ENCODE results near the gene SULT1A2.
"Not testable (repeated sequence)": the region's sequence is repeated elsewhere in the genome, so short reads cannot be mapped to it uniquely, and the experiment has no call there.

The SULT1A2 gene

GRCh38 chr16:28608496-28608808 is 11.6 kb upstream of the SULT1A2 start:
- H3K27ac ChIP-seq (ENCODE audit: low read depth, low read length); H3K36me3 ChIP-seq (ENCODE audit: insufficient read depth, low read length); H3K9me3 ChIP-seq (ENCODE audit: insufficient read depth, low read depth, low read length); H3K9ac ChIP-seq (ENCODE audit: low read depth, low read length); H3K27me3 ChIP-seq (ENCODE audit: insufficient read depth, low read length); H3K4me3 ChIP-seq (ENCODE audit: low read length): not testable (repeated sequence)
- 90% methylated on average over 4 of the region's 7 CpGs for WGBS
- H3K4me1 ChIP-seq (ENCODE audit: insufficient read depth, low read length), result peaks cover 16% of the 10 kb centered on the region; the same call in 1 of the 2 replicates

GRCh38 chr16:28607681-28608495 is 11.0 kb upstream of the SULT1A2 start:
- not testable (repeated sequence) for H3K4me3 ChIP-seq (ENCODE audit: low read length); H3K9me3 ChIP-seq (ENCODE audit: insufficient read depth, low read depth, low read length); H3K27ac ChIP-seq (ENCODE audit: low read depth, low read length); H3K36me3 ChIP-seq (ENCODE audit: insufficient read depth, low read length); H3K27me3 ChIP-seq (ENCODE audit: insufficient read depth, low read length); H3K9ac ChIP-seq (ENCODE audit: low read depth, low read length)
- H3K4me1 ChIP-seq (ENCODE audit: insufficient read depth, low read length), result peaks cover 16% of the 10 kb centered on the region; the same call in 1 of the 2 replicates
- 95% methylated on average over 9 of the region's 10 CpGs for WGBS

GRCh38 chr16:28607116-28607623 is 10.3 kb upstream of the SULT1A2 start:
- Histone ChIP-seq H3K9me3 (ENCODE audit: insufficient read depth, low read depth, low read length) (no peaks in the 10 kb centered on the region), H3K36me3 (ENCODE audit: insufficient read depth, low read length) (no peaks in the 10 kb centered on the region), H3K9ac (ENCODE audit: low read depth, low read length) (no peak overlapping the region), H3K4me1 (ENCODE audit: insufficient read depth, low read length) (peaks cover 16% of the 10 kb centered on the region; the same call in 1 of the 2 replicates), H3K4me3 (ENCODE audit: low read length) (no peak overlapping the region), H3K27me3 (ENCODE audit: insufficient read depth, low read length) (no peaks in the 10 kb centered on the region), H3K27ac (ENCODE audit: low read depth, low read length) (no peak overlapping the region)
- 92% methylated on average over 9 of the region's 9 CpGs for WGBS

- no peak overlapping the region for H3K9ac ChIP-seq (ENCODE audit: low read depth, low read length)
- H3K36me3 ChIP-seq (ENCODE audit: insufficient read depth, low read length), result no peaks in the 10 kb centered on the region
- no peaks in the 10 kb centered on the region for H3K9me3 ChIP-seq (ENCODE audit: insufficient read depth, low read depth, low read length)
- no peaks in the 10 kb centered on the region for H3K27me3 ChIP-seq (ENCODE audit: insufficient read depth, low read length)
- no peak overlapping the region for H3K4me3 ChIP-seq (ENCODE audit: low read length)
- peaks cover 16% of the 10 kb centered on the region; the same call in 1 of the 2 replicates for H3K4me1 ChIP-seq (ENCODE audit: insufficient read depth, low read length)
- WGBS, result 86% methylated on average over 14 of the region's 16 CpGs
- H3K27ac ChIP-seq (ENCODE audit: low read depth, low read length), result no peak overlapping the region
Observed at GRCh38 chr16:28606291-28607115, 9.7 kb upstream of the SULT1A2 start.

GRCh38 chr16:28604186-28604565 is 7.3 kb upstream of the SULT1A2 start:
- no peak overlapping the region for H3K27ac ChIP-seq (ENCODE audit: low read depth, low read length)
- peaks cover 2% of the 10 kb centered on the region; the same call in 1 of the 2 replicates for H3K4me1 ChIP-seq (ENCODE audit: insufficient read depth, low read length)
- H3K27me3 ChIP-seq (ENCODE audit: insufficient read depth, low read length), result no peaks in the 10 kb centered on the region
- WGBS, result 74% methylated on average over 7 of the region's 8 CpGs
- no peak overlapping the region for H3K4me3 ChIP-seq (ENCODE audit: low read length)
- no peak overlapping the region for H3K9ac ChIP-seq (ENCODE audit: low read depth, low read length)
- H3K9me3 ChIP-seq (ENCODE audit: insufficient read depth, low read depth, low read length), result no peaks in the 10 kb centered on the region
- H3K36me3 ChIP-seq (ENCODE audit: insufficient read depth, low read length), result no peaks in the 10 kb centered on the region

GRCh38 chr16:28603381-28604185 is 6.7 kb upstream of the SULT1A2 start:
- Histone ChIP-seq H3K4me1 (ENCODE audit: insufficient read depth, low read length) (no peaks in the 10 kb centered on the region), H3K27me3 (ENCODE audit: insufficient read depth, low read length) (no peaks in the 10 kb centered on the region), H3K27ac (ENCODE audit: low read depth, low read length) (no peak overlapping the region), H3K4me3 (ENCODE audit: low read length) (no peak overlapping the region), H3K9ac (ENCODE audit: low read depth, low read length) (no peak overlapping the region), H3K9me3 (ENCODE audit: insufficient read depth, low read depth, low read length) (no peaks in the 10 kb centered on the region), H3K36me3 (ENCODE audit: insufficient read depth, low read length) (no peaks in the 10 kb centered on the region)
- whole genome bisulfite sequencing, result 92% methylated on average over 11 of the region's 11 CpGs

- Histone ChIP-seq H3K9me3 (ENCODE audit: insufficient read depth, low read depth, low read length) (no peaks in the 10 kb centered on the region), H3K27me3 (ENCODE audit: insufficient read depth, low read length) (no peaks in the 10 kb centered on the region), H3K27ac (ENCODE audit: low read depth, low read length) (no peak overlapping the region), H3K9ac (ENCODE audit: low read depth, low read length) (no peak overlapping the region), H3K4me1 (ENCODE audit: insufficient read depth, low read length) (peaks cover 6% of the 10 kb centered on the region), H3K36me3 (ENCODE audit: insufficient read depth, low read length) (no peaks in the 10 kb centered on the region), H3K4me3 (ENCODE audit: low read length) (no peak overlapping the region)
- 71% methylated on average over 5 of the region's 6 CpGs for WGBS
Observed at GRCh38 chr16:28602529-28602928, 5.7 kb upstream of the SULT1A2 start.

GRCh38 chr16:28602062-28602461 is 5.2 kb upstream of the SULT1A2 start:
- not testable (repeated sequence) for H3K27ac ChIP-seq (ENCODE audit: low read depth, low read length); H3K27me3 ChIP-seq (ENCODE audit: insufficient read depth, low read length); H3K36me3 ChIP-seq (ENCODE audit: insufficient read depth, low read length); H3K9ac ChIP-seq (ENCODE audit: low read depth, low read length); H3K9me3 ChIP-seq (ENCODE audit: insufficient read depth, low read depth, low read length); H3K4me3 ChIP-seq (ENCODE audit: low read length)
- H3K4me1 ChIP-seq (ENCODE audit: insufficient read depth, low read length), result peaks cover 11% of the 10 kb centered on the region
- WGBS, result 78% methylated on average over 5 of the region's 10 CpGs

GRCh38 chr16:28601589-28601988 is 4.7 kb upstream of the SULT1A2 start:
- WGBS, result 93% methylated on average over 12 of the region's 13 CpGs
- peaks cover 15% of the 10 kb centered on the region for H3K4me1 ChIP-seq (ENCODE audit: insufficient read depth, low read length)
- not testable (repeated sequence) for H3K36me3 ChIP-seq (ENCODE audit: insufficient read depth, low read length); H3K27ac ChIP-seq (ENCODE audit: low read depth, low read length); H3K9me3 ChIP-seq (ENCODE audit: insufficient read depth, low read depth, low read length); H3K27me3 ChIP-seq (ENCODE audit: insufficient read depth, low read length); H3K9ac ChIP-seq (ENCODE audit: low read depth, low read length); H3K4me3 ChIP-seq (ENCODE audit: low read length)

GRCh38 chr16:28600965-28601364 is 4.1 kb upstream of the SULT1A2 start:
- H3K27ac ChIP-seq (ENCODE audit: low read depth, low read length); H3K4me3 ChIP-seq (ENCODE audit: low read length); H3K9me3 ChIP-seq (ENCODE audit: insufficient read depth, low read depth, low read length); H3K36me3 ChIP-seq (ENCODE audit: insufficient read depth, low read length); H3K27me3 ChIP-seq (ENCODE audit: insufficient read depth, low read length); H3K9ac ChIP-seq (ENCODE audit: low read depth, low read length): not testable (repeated sequence)
- H3K4me1 ChIP-seq (ENCODE audit: insufficient read depth, low read length), result peaks cover 20% of the 10 kb centered on the region
- WGBS, result 88% methylated on average over 11 of the region's 20 CpGs
